ENCODE results near the gene SLC6A3. TPM values are rescaled to one million over a fixed set of nuclear protein-coding genes. Genes with fewer than 3 reads are reported as not detected.
"Not testable (repeated sequence)": the region's sequence is repeated elsewhere in the genome, so short reads cannot be mapped to it uniquely, and the experiment has no call there.

Gene SLC6A3
- total RNA-seq, 2 donors from 2014 or later = 0.18 TPM; not detected in 1

DNA sequence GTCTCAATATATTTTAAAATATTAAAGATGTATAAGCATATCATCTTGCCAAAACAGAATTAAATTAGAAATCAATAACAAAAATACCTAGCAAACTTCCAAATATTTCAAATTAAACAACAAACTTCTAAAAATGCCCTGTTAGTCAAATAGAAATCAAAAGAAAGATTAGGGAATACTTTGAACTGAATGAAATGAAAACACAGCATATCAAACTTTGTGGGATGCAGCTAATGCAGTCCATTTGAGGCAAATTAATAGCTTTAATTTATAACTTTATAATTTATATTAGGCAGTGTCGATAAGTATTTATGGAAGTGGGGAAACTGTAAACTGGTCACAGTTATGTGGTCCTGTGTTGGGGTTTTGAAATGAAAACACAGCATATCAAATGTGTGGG lies 17.1 kb downstream of the SLC6A3 start:
- DNase-seq = no peak
- Histone ChIP-seq H3K4me1 (ENCODE audit: control insufficient read depth, insufficient read depth, low read length) (no peaks in the 10 kb centered on the region), H3K9me3 (ENCODE audit: control insufficient read depth, low read length) (peaks cover 17% of the 10 kb centered on the region), H3K9ac (ENCODE audit: extremely low read depth, low read length, poor library complexity, severe bottlenecking) (no peak overlapping the region), H3K36me3 (ENCODE audit: control insufficient read depth, insufficient read depth, low read length) (no peaks in the 10 kb centered on the region), H3K27me3 (ENCODE audit: control insufficient read depth, insufficient read depth, low read length, poor library complexity, severe bottlenecking) (no peaks in the 10 kb centered on the region), H3K27ac (ENCODE audit: low read depth, low read length) (no peak overlapping the region), H3K4me3 (ENCODE audit: low read length) (no peak overlapping the region)
- Mint-ChIP-seq H3K27me3 (ENCODE audit: insufficient read depth) (peaks cover 5% of the 10 kb centered on the region), H3K9me3 (peaks cover 38% of the 10 kb centered on the region), H3K36me3 (ENCODE audit: low read depth) (no peaks in the 10 kb centered on the region), H3K4me3 (no peak overlapping the region), H3K4me1 (no peaks in the 10 kb centered on the region), H3K27ac (no peak overlapping the region)
- WGBS, 2 experiments (ENCODE audit: insufficient coverage in 1 of 2, insufficient read length in 1 of 2) = 63 to 84% methylated on average over 1 of the region's 1 CpG
- TF ChIP-seq CTCF (conservative IDR thresholded peaks at IDR 0.05) = no peak

DNA sequence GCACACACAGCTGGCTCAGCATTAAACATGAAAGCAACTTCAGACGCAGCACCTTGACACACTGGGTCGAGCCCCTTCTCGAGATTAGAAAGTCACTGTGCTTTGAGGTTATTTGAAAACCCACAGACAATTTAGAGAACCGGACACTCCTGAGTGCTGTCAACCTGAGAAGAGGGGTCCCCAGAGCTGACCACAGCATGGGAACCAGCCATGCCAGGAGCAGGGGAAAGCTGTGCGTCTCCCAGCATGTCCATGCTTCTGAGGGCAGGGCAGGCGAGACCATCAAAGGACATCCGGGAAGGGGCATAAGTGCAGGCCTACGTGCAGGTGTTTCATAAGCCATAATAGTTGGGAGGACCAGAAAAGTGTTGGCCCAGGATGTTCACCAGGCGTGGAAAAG lies 20.5 kb downstream of the SLC6A3 start:
- Histone ChIP-seq H3K27me3 (ENCODE audit: control insufficient read depth, insufficient read depth, low read length, poor library complexity, severe bottlenecking) (no peaks in the 10 kb centered on the region), H3K27ac (ENCODE audit: low read depth, low read length) (no peak overlapping the region), H3K9me3 (ENCODE audit: control insufficient read depth, low read length) (peaks cover 17% of the 10 kb centered on the region), H3K4me3 (ENCODE audit: low read length) (no peak overlapping the region), H3K9ac (ENCODE audit: extremely low read depth, low read length, poor library complexity, severe bottlenecking) (no peak overlapping the region), H3K4me1 (ENCODE audit: control insufficient read depth, insufficient read depth, low read length) (no peaks in the 10 kb centered on the region), H3K36me3 (ENCODE audit: control insufficient read depth, insufficient read depth, low read length) (no peaks in the 10 kb centered on the region)
- Mint-ChIP-seq H3K36me3 (ENCODE audit: low read depth) (no peaks in the 10 kb centered on the region), H3K27ac (no peak overlapping the region), H3K4me3 (no peak overlapping the region), H3K27me3 (ENCODE audit: insufficient read depth) (peaks cover 5% of the 10 kb centered on the region), H3K4me1 (no peaks in the 10 kb centered on the region), H3K9me3 (peaks cover 24% of the 10 kb centered on the region)
- no peak for DNase-seq
- no peak for TF ChIP-seq CTCF (conservative IDR thresholded peaks at IDR 0.05)
- WGBS, 2 experiments (ENCODE audit: insufficient coverage in 1 of 2, insufficient read length in 1 of 2) = 90 to 96% methylated on average over 9 of the region's 9 CpGs

- no peaks in the 10 kb centered on the region for H3K4me1 ChIP-seq (ENCODE audit: control insufficient read depth, insufficient read depth, low read length)
- H3K27me3 ChIP-seq (ENCODE audit: control insufficient read depth, insufficient read depth, low read length, poor library complexity, severe bottlenecking) = no peaks in the 10 kb centered on the region
- Mint-ChIP-seq H3K27me3 (ENCODE audit: insufficient read depth) (peaks cover 5% of the 10 kb centered on the region), H3K4me1 (no peaks in the 10 kb centered on the region), H3K4me3 (no peak overlapping the region), H3K27ac (no peak overlapping the region), H3K36me3 (ENCODE audit: low read depth) (no peaks in the 10 kb centered on the region), H3K9me3 (peaks cover 21% of the 10 kb centered on the region)
- H3K36me3 ChIP-seq (ENCODE audit: control insufficient read depth, insufficient read depth, low read length) = no peaks in the 10 kb centered on the region
- no peak for DNase-seq
- WGBS, 2 experiments (ENCODE audit: insufficient coverage in 1 of 2, insufficient read length in 1 of 2) = 84% methylated on average over 8 to 19 of the region's 19 CpGs
- no peak overlapping the region for H3K27ac ChIP-seq (ENCODE audit: low read depth, low read length)
- no peak overlapping the region for H3K4me3 ChIP-seq (ENCODE audit: low read length)
- TF ChIP-seq CTCF (conservative IDR thresholded peaks at IDR 0.05) = no peak
- peaks cover 17% of the 10 kb centered on the region for H3K9me3 ChIP-seq (ENCODE audit: control insufficient read depth, low read length)
- no peak overlapping the region for H3K9ac ChIP-seq (ENCODE audit: extremely low read depth, low read length, poor library complexity, severe bottlenecking)
Measured at GRCh38 chr5:1423901-1424603, 21.2 kb downstream of the SLC6A3 start.

DNA sequence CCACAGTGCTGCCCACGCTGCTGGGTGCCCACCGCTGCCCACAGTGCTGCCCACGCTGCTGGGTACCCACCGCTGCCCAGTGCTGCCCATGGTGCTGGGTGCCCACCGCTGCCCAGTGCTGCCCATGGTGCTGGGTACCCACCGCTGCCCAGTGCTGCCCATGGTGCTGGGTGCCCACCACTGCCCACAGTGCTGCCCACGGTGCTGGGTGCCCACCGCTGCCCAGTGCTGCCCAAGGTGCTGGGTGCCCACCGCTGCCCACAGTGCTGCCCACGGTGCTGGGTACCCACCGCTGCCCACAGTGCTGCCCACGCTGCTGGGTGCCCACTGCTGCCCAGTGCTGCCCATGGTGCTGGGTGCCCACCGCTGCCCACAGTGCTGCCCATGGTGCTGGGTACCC lies 22.7 kb downstream of the SLC6A3 start:
- not testable (repeated sequence) for H3K27me3 ChIP-seq (ENCODE audit: control insufficient read depth, insufficient read depth, low read length, poor library complexity, severe bottlenecking); H3K4me1 Mint-ChIP-seq; H3K4me1 ChIP-seq (ENCODE audit: control insufficient read depth, insufficient read depth, low read length); H3K27me3 Mint-ChIP-seq (ENCODE audit: insufficient read depth); H3K4me3 ChIP-seq (ENCODE audit: low read length); H3K9me3 ChIP-seq (ENCODE audit: control insufficient read depth, low read length); H3K36me3 Mint-ChIP-seq (ENCODE audit: low read depth); H3K9ac ChIP-seq (ENCODE audit: extremely low read depth, low read length, poor library complexity, severe bottlenecking); H3K27ac ChIP-seq (ENCODE audit: low read depth, low read length); H3K4me3 Mint-ChIP-seq; H3K36me3 ChIP-seq (ENCODE audit: control insufficient read depth, insufficient read depth, low read length); H3K27ac Mint-ChIP-seq; DNase-seq; H3K9me3 Mint-ChIP-seq
- 91% methylated on average over 13 of the region's 13 CpGs; no CpG with 5 or more reads in 1 of the 2 experiments for WGBS, 2 experiments (ENCODE audit: insufficient coverage in 1 of 2, insufficient read length in 1 of 2)
